GM23338 (cell line): Measurements from ENCODE around the gene TPCN2. TPM values are rescaled to one million over a fixed set of nuclear protein-coding genes. Genes with fewer than 3 reads are reported as not detected.

Source experiments
- ATAC-seq: fragments of 200-7000 bp; cut with Tn5 transposase; 3 replicates; pipeline ENCODE4 v1.9.1; 2020
- DNase-seq: peaks from one replicate; pipeline ENCODE4 v3.0.0-alpha.2; 2015; ENCODE audit warnings: low spot score
- H2AFZ ChIP-seq: fragments of 200-600 bp; sonication (generic); 2 replicates; pipeline ENCODE4 v1.8.0; 2016; ENCODE audit warnings: antibody characterized with exemption, mild to moderate bottlenecking, moderate library complexity
- H3F3A ChIP-seq: fragments of 200-600 bp; sonication (generic); replicated peaks from 2 replicates; pipeline ENCODE4 v1.8.0; 2017; ENCODE audit warnings: antibody characterized with exemption, mixed run types, low read depth
- H3K27ac ChIP-seq: fragments of 200-600 bp; sonication (generic); 2 replicates; pipeline ENCODE4 v1.6.1; 2016; ENCODE audit warnings: low read depth
- H3K27me3 ChIP-seq: fragments of 200-600 bp; sonication (generic); 2 replicates; pipeline ENCODE4 v1.8.0; 2016; ENCODE audit warnings: mild to moderate bottlenecking, mixed run types, moderate library complexity; ENCODE audit not compliant: insufficient read depth
- H3K36me3 ChIP-seq: fragments of 200-600 bp; sonication (generic); 2 replicates; pipeline ENCODE4 v1.8.0; 2016; ENCODE audit warnings: mild to moderate bottlenecking; ENCODE audit not compliant: insufficient read depth
- H3K4me1 ChIP-seq: fragments of 200-600 bp; sonication (generic); 2 replicates; pipeline ENCODE4 v1.8.0; 2016; ENCODE audit warnings: mild to moderate bottlenecking, moderate library complexity; ENCODE audit not compliant: insufficient read depth
- H3K4me2 ChIP-seq: fragments of 200-600 bp; sonication (generic); 2 replicates; pipeline ENCODE4 v1.7.1; 2017; ENCODE audit warnings: mixed run types
- H3K4me3 ChIP-seq: fragments of 200-600 bp; sonication (generic); 2 replicates; pipeline ENCODE4 v1.6.1; 2016; ENCODE audit warnings: mixed run types
- H3K79me2 ChIP-seq: fragments of 200-600 bp; sonication (generic); replicated peaks from 2 replicates; pipeline ENCODE4 v1.8.0; 2017; ENCODE audit warnings: mild to moderate bottlenecking; ENCODE audit not compliant: insufficient read depth
- H3K9me2 ChIP-seq: fragments of 200-600 bp; sonication (generic); 2 replicates; pipeline ENCODE4 v1.8.0; 2017; ENCODE audit not compliant: insufficient read depth
- H4K20me1 ChIP-seq: fragments of 200-600 bp; sonication (generic); replicated peaks from 2 replicates; pipeline ENCODE4 v1.8.0; 2017; ENCODE audit warnings: mild to moderate bottlenecking; ENCODE audit not compliant: insufficient read depth
- H3K27ac Mint-ChIP-seq: 2 replicates; pipeline ENCODE4 v1.8.0; 2020; ENCODE audit warnings: inconsistent platforms, mild to moderate bottlenecking, moderate library complexity, mixed read lengths
- H3K27me3 Mint-ChIP-seq: 3 replicates; pipeline ENCODE4 v1.8.0; 2022; ENCODE audit warnings: low read depth, mild to moderate bottlenecking, moderate library complexity, mixed read lengths, inconsistent platforms; ENCODE audit not compliant: insufficient read depth, poor library complexity
- H3K36me3 Mint-ChIP-seq: 3 replicates; pipeline ENCODE4 v1.8.0; 2021; ENCODE audit warnings: low read depth, mild to moderate bottlenecking, inconsistent platforms, moderate library complexity, mixed read lengths
- H3K4me1 Mint-ChIP-seq: 3 replicates; pipeline ENCODE4 v1.8.0; 2020; ENCODE audit warnings: mild to moderate bottlenecking, inconsistent platforms, mixed read lengths
- H3K4me3 Mint-ChIP-seq: 3 replicates; pipeline ENCODE4 v1.8.0; 2021; ENCODE audit warnings: moderate library complexity, mild to moderate bottlenecking, inconsistent platforms, mixed read lengths
- H3K9me3 Mint-ChIP-seq: 3 replicates; pipeline ENCODE4 v1.8.0; 2020; ENCODE audit warnings: moderate library complexity, mild to moderate bottlenecking, inconsistent platforms, mixed read lengths
- CREB1 ChIP-seq: fragments of 250-450 bp; sonication (Bioruptor Pico); IDR thresholded peaks from 2 replicates; pipeline ENCODE4 v1.5.0; 2020; ENCODE audit warnings: low read depth, mild to moderate bottlenecking, moderate library complexity
- CTCF ChIP-seq, 2 experiments: fragments of 200-600 bp in 1 of 2; sonication (generic) in 1 of 2; conservative IDR thresholded peaks; 2 replicates each; pipeline versions ENCODE4 v1.5.1 to v1.6.1; 2016 to 2017; ENCODE audit warnings: antibody characterized with exemption in 2 of 2, low read depth in 2 of 2, mild to moderate bottlenecking in 2 of 2, moderate library complexity in 1 of 2
- ETS1 ChIP-seq: IDR thresholded peaks from 2 replicates; pipeline ENCODE4 v1.6.1; 2016; ENCODE audit warnings: antibody characterized with exemption
- EZH2 ChIP-seq: fragments of 200-600 bp; sonication (generic); IDR thresholded peaks from one replicate; pipeline ENCODE4 v1.8.0; 2017; ENCODE audit warnings: antibody characterized with exemption, mild to moderate bottlenecking, low read depth; ENCODE audit not compliant: unreplicated experiment
- EZH2phosphoT487 ChIP-seq: fragments of 200-600 bp; sonication (generic); IDR thresholded peaks from one replicate; pipeline ENCODE4 v1.8.1; 2018; ENCODE audit warnings: antibody characterized with exemption; ENCODE audit not compliant: unreplicated experiment
- JUNB ChIP-seq: IDR thresholded peaks from one replicate; pipeline ENCODE4 v1.6.1; 2016; ENCODE audit warnings: antibody characterized with exemption; ENCODE audit not compliant: unreplicated experiment
- NANOG ChIP-seq: IDR thresholded peaks from 2 replicates; pipeline ENCODE4 v1.6.1; 2016; ENCODE audit warnings: antibody characterized with exemption, borderline replicate concordance
- POLR2AphosphoS5 ChIP-seq: IDR thresholded peaks from 2 replicates; pipeline ENCODE4 v1.6.1; 2016; ENCODE audit warnings: antibody characterized with exemption, low read depth
- STAT1 ChIP-seq: IDR thresholded peaks from one replicate; pipeline ENCODE4 v1.6.1; 2016; ENCODE audit warnings: antibody characterized with exemption; ENCODE audit not compliant: unreplicated experiment
- ZNF114 ChIP-seq: fragments of 250-450 bp; sonication (Bioruptor Pico); IDR thresholded peaks from 2 replicates; pipeline ENCODE4 v1.5.0; 2020; ENCODE audit warnings: mild to moderate bottlenecking, moderate library complexity
- ZNF331 ChIP-seq: fragments of 250-450 bp; sonication (Bioruptor Pico); IDR thresholded peaks from 2 replicates; pipeline ENCODE4 v1.5.0; 2020; ENCODE audit warnings: low read depth, mild to moderate bottlenecking, moderate library complexity
- ZNF462 ChIP-seq: fragments of 250-450 bp; sonication (Bioruptor Pico); IDR thresholded peaks from 2 replicates; pipeline ENCODE4 v1.5.0; 2020; ENCODE audit warnings: mild to moderate bottlenecking, moderate library complexity
- polyA plus RNA-seq: library from polyadenylated mRNA; unstranded; fragments of >200 nt; fragmentation: Nextera tagmentation; extraction: Ambion mirVana; gene quantifications from 2 replicates; pipeline ENCODE4 v1.2.1, GENCODE V29; 2016
- total RNA-seq: library from RNA; depleted of rRNA; stranded (reverse); fragments of >200 nt; shearing (Covaris generic); gene quantifications from 2 replicates; pipeline ENCODE4 v1.2.3, GENCODE V29; 2014

TPCN2 gene
- total and polyA plus RNA-seq, 2 experiments from 2014 or later: 5.8 to 14.7 TPM

- no peaks in the 10 kb centered on the region for H3K36me3 ChIP-seq
- Mint-ChIP-seq H3K4me3 (no peak overlapping the region), H3K36me3 (no peaks in the 10 kb centered on the region; the same call in none of the 3 replicates), H3K27ac (no peak overlapping the region), H3K27me3 (peaks cover 7% of the 10 kb centered on the region), H3K4me1 (no peaks in the 10 kb centered on the region; the same call in 2 of the 3 replicates), H3K9me3 (no peaks in the 10 kb centered on the region)
- no peak for TF ChIP-seq STAT1
- H3K4me3 ChIP-seq: no peak overlapping the region
- no peaks in the 10 kb centered on the region for H3K27me3 ChIP-seq
- H2AFZ ChIP-seq: no peak overlapping the region
- H3K4me2 ChIP-seq: no peak overlapping the region
- no peaks in the 10 kb centered on the region for H3F3A ChIP-seq
- H3K4me1 ChIP-seq: no peaks in the 10 kb centered on the region
- no peak for ATAC-seq
- H3K79me2 ChIP-seq: peaks cover 8% of the 10 kb centered on the region; the same call in 1 of the 2 replicates
- no peaks in the 10 kb centered on the region; the same call in 1 of the 2 replicates for H4K20me1 ChIP-seq
- no peak overlapping the region for H3K27ac ChIP-seq
- DNase-seq: no peak
- H3K9me2 ChIP-seq: no peaks in the 10 kb centered on the region
These were observed 10.0 kb downstream of the TPCN2 start for GRCh38 chr11:69058511-69059270.

- Mint-ChIP-seq H3K9me3 (no peaks in the 10 kb centered on the region), H3K4me3 (no peak overlapping the region), H3K36me3 (no peaks in the 10 kb centered on the region; the same call in none of the 3 replicates), H3K27me3 (peaks cover 7% of the 10 kb centered on the region), H3K27ac (no peak overlapping the region), H3K4me1 (no peaks in the 10 kb centered on the region; the same call in 2 of the 3 replicates)
- H3K27ac ChIP-seq: no peak overlapping the region
- no peaks in the 10 kb centered on the region; the same call in 1 of the 2 replicates for H4K20me1 ChIP-seq
- H3K27me3 ChIP-seq: no peaks in the 10 kb centered on the region
- H3K79me2 ChIP-seq: peaks cover 4% of the 10 kb centered on the region; the same call in 1 of the 2 replicates
- no peak for DNase-seq
- H3K4me3 ChIP-seq: no peak overlapping the region
- no peaks in the 10 kb centered on the region for H3K36me3 ChIP-seq
- no peak overlapping the region for H2AFZ ChIP-seq
- no peak for ATAC-seq
- no peaks in the 10 kb centered on the region for H3K9me2 ChIP-seq
- no peaks in the 10 kb centered on the region for H3F3A ChIP-seq
- no peak overlapping the region for H3K4me2 ChIP-seq
- no peaks in the 10 kb centered on the region for H3K4me1 ChIP-seq
- TF ChIP-seq ZNF114 (CRISPR knock-in tag) (no peak), ETS1 (no peak), POLR2AphosphoS5 (no peak), ZNF462 (CRISPR knock-in tag) (no peak), NANOG (no peak), CREB1 (no peak), STAT1 (no peak), EZH2phosphoT487 (no peak), EZH2 (no peak), CTCF (conservative IDR thresholded peaks at IDR 0.05; ENCODE audit: low read depth in 2 of 2) (no peak), ZNF331 (CRISPR knock-in tag) (no peak), JUNB (no peak)
These were observed 10.7 kb downstream of the TPCN2 start for GRCh38 chr11:69059429-69059828.
